ENCODE results near the gene SOX11. TPM values are rescaled to one million over a fixed set of nuclear protein-coding genes. Genes with fewer than 3 reads are reported as not detected.

Gene SOX11
- total RNA-seq, 1 experiment from 2014 or later, result 0.02 TPM

DNA sequence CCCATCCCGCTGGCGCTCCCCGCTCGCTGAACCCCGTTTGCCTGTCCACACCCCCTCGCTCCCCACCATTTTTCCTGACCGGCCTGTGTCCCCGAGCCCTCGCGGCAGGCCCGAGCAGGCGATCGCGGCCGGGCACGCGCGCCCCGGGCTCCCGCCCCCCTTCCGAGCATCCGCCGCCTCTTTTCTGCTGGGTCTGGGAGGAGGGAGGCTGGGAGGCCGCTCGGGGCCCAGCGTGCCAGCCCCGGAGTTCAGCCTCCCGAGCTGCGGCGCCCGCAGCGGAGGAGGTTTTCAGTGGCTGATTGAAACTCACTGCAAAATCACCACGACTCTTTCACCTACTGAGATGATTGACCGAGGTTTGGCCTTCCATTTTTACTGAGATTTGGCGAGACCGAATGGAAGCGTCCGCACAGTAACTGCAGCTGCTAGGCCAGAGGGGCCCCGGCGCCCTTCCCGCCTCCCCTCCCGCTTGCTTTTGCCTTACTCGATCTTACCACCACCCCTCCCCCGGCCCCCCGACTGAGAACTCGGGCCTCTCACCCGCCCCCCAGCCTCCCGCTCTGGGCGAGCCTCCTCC lies 4.8 kb downstream of the SOX11 start:
- H3K4me3 ChIP-seq (replicated peaks in 1 of 2; ENCODE audit: low read depth in 1 of 2, low read length in 2 of 2), result no peak overlapping the region
- H4K20me1 ChIP-seq (ENCODE audit: insufficient read depth), result no peaks in the 10 kb centered on the region
- intact Hi-C loops (cut with micrococcal nuclease), result no loop called here
- H3K27me3 ChIP-seq (ENCODE audit: insufficient read depth, low read length), result no peaks in the 10 kb centered on the region
- no peak overlapping the region for H3K27ac ChIP-seq (ENCODE audit: low read depth, low read length)
- TF ChIP-seq, protein P1, sequence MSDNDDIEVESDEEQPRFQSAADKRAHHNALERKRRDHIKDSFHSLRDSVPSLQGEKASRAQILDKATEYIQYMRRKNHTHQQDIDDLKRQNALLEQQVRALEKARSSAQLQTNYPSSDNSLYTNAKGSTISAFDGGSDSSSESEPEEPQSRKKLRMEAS (IDR thresholded peaks at IDR 0.05), result no peak
- no peak for TF ChIP-seq ZNF274 (IDR thresholded peaks at IDR 0.05; ENCODE audit: low read depth, low read length)
- no peak for TF ChIP-seq EZH2 (IDR thresholded peaks at IDR 0.05)
- no peak for TF ChIP-seq JUND (IDR thresholded peaks at IDR 0.05)
- TF ChIP-seq RAD21 (IDR thresholded peaks at IDR 0.05; ENCODE audit: low read depth), result no peak
- TF ChIP-seq FOSL1 (IDR thresholded peaks at IDR 0.05; ENCODE audit: low read depth), result no peak
- TF ChIP-seq, protein P2, sequence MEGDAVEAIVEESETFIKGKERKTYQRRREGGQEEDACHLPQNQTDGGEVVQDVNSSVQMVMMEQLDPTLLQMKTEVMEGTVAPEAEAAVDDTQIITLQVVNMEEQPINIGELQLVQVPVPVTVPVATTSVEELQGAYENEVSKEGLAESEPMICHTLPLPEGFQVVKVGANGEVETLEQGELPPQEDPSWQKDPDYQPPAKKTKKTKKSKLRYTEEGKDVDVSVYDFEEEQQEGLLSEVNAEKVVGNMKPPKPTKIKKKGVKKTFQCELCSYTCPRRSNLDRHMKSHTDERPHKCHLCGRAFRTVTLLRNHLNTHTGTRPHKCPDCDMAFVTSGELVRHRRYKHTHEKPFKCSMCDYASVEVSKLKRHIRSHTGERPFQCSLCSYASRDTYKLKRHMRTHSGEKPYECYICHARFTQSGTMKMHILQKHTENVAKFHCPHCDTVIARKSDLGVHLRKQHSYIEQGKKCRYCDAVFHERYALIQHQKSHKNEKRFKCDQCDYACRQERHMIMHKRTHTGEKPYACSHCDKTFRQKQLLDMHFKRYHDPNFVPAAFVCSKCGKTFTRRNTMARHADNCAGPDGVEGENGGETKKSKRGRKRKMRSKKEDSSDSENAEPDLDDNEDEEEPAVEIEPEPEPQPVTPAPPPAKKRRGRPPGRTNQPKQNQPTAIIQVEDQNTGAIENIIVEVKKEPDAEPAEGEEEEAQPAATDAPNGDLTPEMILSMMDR (IDR thresholded peaks at IDR 0.05 in 2 of 3, conservative IDR thresholded peaks at IDR 0.05 in 1 of 3; ENCODE audit: borderline replicate concordance in 1 of 3, insufficient read depth in 1 of 3, low read depth in 2 of 3, low read length in 2 of 3), result no peak
- TF ChIP-seq CBX3 (IDR thresholded peaks at IDR 0.05; ENCODE audit: low read depth), result no peak
- TF ChIP-seq YY1 (IDR thresholded peaks at IDR 0.05; ENCODE audit: extremely low read depth, insufficient replicate concordance, low read depth, low read length), result no peak
- TF ChIP-seq POLR2AphosphoS5 (IDR thresholded peaks at IDR 0.05; ENCODE audit: low read depth, low read length), result no peak
- TF ChIP-seq EGR1 (IDR thresholded peaks at IDR 0.05; ENCODE audit: low read depth), result no peak
- H3K4me1 ChIP-seq (ENCODE audit: control insufficient read depth in 1 of 2, insufficient read depth in 2 of 2, low read length in 2 of 2), result no peaks in the 10 kb centered on the region
- POLR2A ChIA-PET, result no interaction called here
- no TSS peak for BruUV-seq (replicated peaks)
- no peak for DNase-seq (ENCODE audit: low read depth, low spot score)
- no peak overlapping the region for H3K4me2 ChIP-seq (ENCODE audit: low read length)
- no peaks in the 10 kb centered on the region for H3K9me2 ChIP-seq (ENCODE audit: insufficient read depth)
- no peaks in the 10 kb centered on the region for H3K36me3 ChIP-seq (ENCODE audit: control insufficient read depth in 1 of 2, insufficient read depth in 2 of 2, low read length in 2 of 2)
- no peak overlapping the region for H3K9ac ChIP-seq (ENCODE audit: low read length)
- RAD21 ChIA-PET (ENCODE audit: low non-redundant PET in 1 of 2, low total read pairs in 2 of 2, uncharacterized antibody in 2 of 2, unreplicated experiment in 2 of 2), result no interaction called here
- peaks cover 0 to 5% of the 10 kb centered on the region in 2 experiments; a peak in 2 of 4 replicates for H3K9me3 ChIP-seq (ENCODE audit: control insufficient read depth in 1 of 2, insufficient read depth in 1 of 2, low read depth in 1 of 2, low read length in 2 of 2)
- H2AFZ ChIP-seq (ENCODE audit: low read depth, low read length, poor library complexity, severe bottlenecking), result no peak overlapping the region
- CTCF ChIA-PET, result no interaction called here
- no peak for ATAC-seq
- no peaks in the 10 kb centered on the region for H3K79me2 ChIP-seq (ENCODE audit: insufficient read depth, low read length)

Data from HCT116 (cell line).